Small intestine (tissue), 7 donors: Measurements from ENCODE around the gene PADI2. TPM values are rescaled to one million over a fixed set of nuclear protein-coding genes. Genes with fewer than 3 reads are reported as not detected.

Experiments used
- DNase-seq, 2 donors: peaks; one replicate each; pipeline versions ENCODE4 v3.0.0 to v3.0.0-alpha.2; 2013
- FAIRE-seq: peaks from 2 replicates; lab custom pipeline; 2012; peaks lifted over from hg19 to GRCh38; lab: Jason Lieb, UNC
- H3K27ac ChIP-seq, 3 donors: one replicate each; pipeline ENCODE4 v1.5.1; 2013; ENCODE audit warnings: low read length in 2 of 3, mild to moderate bottlenecking in 2 of 3, control low read depth in 1 of 3, inconsistent platforms in 1 of 3, low read depth in 1 of 3, moderate library complexity in 1 of 3
- H3K27me3 ChIP-seq, 3 donors: one replicate each; pipeline ENCODE4 v1.6.1; 2013; ENCODE audit warnings: low read length in 3 of 3, inconsistent platforms in 1 of 3; ENCODE audit not compliant: control insufficient read depth in 3 of 3, insufficient read depth in 3 of 3
- H3K36me3 ChIP-seq, 3 donors: one replicate each; pipeline ENCODE4 v1.6.1; 2013; ENCODE audit warnings: low read length in 3 of 3, inconsistent platforms in 1 of 3, low read depth in 1 of 3, mild to moderate bottlenecking in 1 of 3, moderate library complexity in 1 of 3; ENCODE audit not compliant: control insufficient read depth in 3 of 3, insufficient read depth in 2 of 3
- H3K4me1 ChIP-seq, 3 donors: one replicate each; pipeline ENCODE4 v1.6.1; 2013; ENCODE audit warnings: low read length in 2 of 3, inconsistent platforms in 1 of 3, low read depth in 1 of 3, mild to moderate bottlenecking in 1 of 3, moderate library complexity in 1 of 3; ENCODE audit not compliant: control insufficient read depth in 3 of 3, insufficient read depth in 2 of 3
- H3K4me3 ChIP-seq, 3 donors: one replicate each; pipeline ENCODE4 v1.5.1; 2013; ENCODE audit warnings: low read length in 3 of 3, control low read depth in 1 of 3, inconsistent platforms in 1 of 3, low read depth in 1 of 3, mild to moderate bottlenecking in 1 of 3, moderate library complexity in 1 of 3
- H3K9me3 ChIP-seq, 2 donors: one replicate each; pipeline ENCODE4 v1.6.1; 2013; ENCODE audit warnings: low read depth in 1 of 2, low read length in 1 of 2; ENCODE audit not compliant: control insufficient read depth in 2 of 2, insufficient read depth in 1 of 2
- WGBS, 3 donors: extraction: QIAGEN DNeasy Blood & Tissue Kit; methylation state at CpG; one replicate each; pipeline ENCODE4 v1.1.7; 2013; 5-methylcytosine and 5-hydroxymethylcytosine counted together
- polyA plus RNA-seq, 4 donors: library from polyadenylated mRNA; stranded (reverse) in 3 of 4; unstranded in 1 of 4; fragments of 200-250 nt in 3 of 4; fragments of 120-200 nt in 1 of 4; gene quantifications; one replicate each; pipeline versions ENCODE4 v1.2.1 to v1.2.3, GENCODE V29; 2013
- donor health status: healthy with polysubstance abuse.
- donor health status: control.
- donor health status: control.
- donor health status: Bipolar disorder and iron deficiency.
- donor health status: healthy.

The PADI2 gene
- polyA plus RNA-seq, 4 donors = 0.28 to 95.2 (median 0.54) TPM; not detected in 1

GRCh38 chr1:17095141-17095540, 24.1 kb downstream of the PADI2 start:
- H3K9me3 ChIP-seq = no peaks in the 10 kb centered on the region
- 48 to 62% (median 53%) methylated on average over 4 of the region's 4 CpGs for WGBS, 3 donors
- no peak overlapping the region for H3K27ac ChIP-seq
- FAIRE-seq = no peak
- no peak for DNase-seq
- H3K4me1 ChIP-seq = peaks cover 0 to 14% (median 0%) of the 10 kb centered on the region in 3 donors
- no peaks in the 10 kb centered on the region for H3K27me3 ChIP-seq
- no peak overlapping the region for H3K4me3 ChIP-seq
- peaks cover 0 to 18% (median 0%) of the 10 kb centered on the region in 3 donors for H3K36me3 ChIP-seq

DNA sequence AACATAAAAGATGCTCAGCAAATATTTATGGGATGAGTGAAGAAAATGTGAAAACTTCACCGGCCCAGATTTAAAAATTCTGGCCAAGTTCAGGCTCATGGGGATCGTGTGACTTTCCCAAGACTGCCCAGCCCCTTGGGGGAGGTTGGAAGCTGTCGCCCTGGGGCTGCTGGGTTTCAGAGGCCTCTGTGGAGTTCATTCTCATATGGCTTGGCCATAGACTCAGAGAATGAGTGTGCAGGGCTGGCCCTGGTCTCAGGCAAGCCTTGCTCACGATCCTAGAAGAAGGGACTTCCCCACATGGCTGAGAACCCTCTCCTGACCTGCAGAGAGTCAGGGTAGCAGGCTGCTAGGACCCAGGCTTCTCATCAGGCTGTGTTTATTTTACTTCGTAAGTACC, 24.6 kb downstream of the PADI2 start:
- WGBS, 3 donors = 60 to 71% (median 64%) methylated on average over 5 of the region's 5 CpGs
- no peak for FAIRE-seq
- no peaks in the 10 kb centered on the region for H3K9me3 ChIP-seq
- H3K36me3 ChIP-seq = peaks cover 0 to 18% (median 0%) of the 10 kb centered on the region in 3 donors
- peaks cover 0 to 14% (median 0%) of the 10 kb centered on the region in 3 donors for H3K4me1 ChIP-seq
- H3K4me3 ChIP-seq = no peak overlapping the region
- no peaks in the 10 kb centered on the region for H3K27me3 ChIP-seq
- DNase-seq = no peak
- no peak overlapping the region for H3K27ac ChIP-seq

GRCh38 chr1:17093822-17094393, 25.3 kb downstream of the PADI2 start:
- WGBS, 3 donors = 85 to 89% (median 86%) methylated on average over 8 of the region's 8 CpGs
- Histone ChIP-seq H3K4me3 (no peak overlapping the region), H3K9me3 (no peaks in the 10 kb centered on the region), H3K36me3 (peaks cover 0 to 18% (median 0%) of the 10 kb centered on the region in 3 donors), H3K27me3 (no peaks in the 10 kb centered on the region), H3K27ac (no peak overlapping the region), H3K4me1 (peaks cover 0 to 14% (median 0%) of the 10 kb centered on the region in 3 donors)
- no peak for DNase-seq
- no peak for FAIRE-seq

DNA sequence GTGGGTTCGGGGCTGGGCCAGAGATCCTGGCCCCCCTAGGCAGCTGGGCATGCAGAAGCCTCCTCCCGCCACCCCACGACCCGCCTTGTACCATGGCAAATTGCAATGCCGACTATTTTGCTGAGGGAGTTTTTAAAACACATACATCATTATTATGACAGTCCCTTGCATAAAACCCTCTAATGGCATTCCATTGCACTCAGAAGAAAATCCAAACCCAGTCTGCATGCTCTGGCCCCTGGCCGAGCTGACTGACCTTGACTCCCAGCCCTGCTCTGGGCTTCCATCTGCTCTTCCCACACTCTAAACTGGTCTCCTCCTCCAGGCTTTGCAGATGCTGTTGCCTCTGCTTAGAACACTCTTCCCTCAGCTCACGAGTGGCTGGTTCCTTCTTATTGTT, 28.0 kb downstream of the PADI2 start:
- no peak for DNase-seq
- Histone ChIP-seq H3K36me3 (peaks cover 0 to 18% (median 0%) of the 10 kb centered on the region in 3 donors), H3K9me3 (no peaks in the 10 kb centered on the region), H3K4me3 (no peak overlapping the region), H3K27me3 (no peaks in the 10 kb centered on the region), H3K27ac (no peak overlapping the region), H3K4me1 (no peaks in the 10 kb centered on the region)
- 76 to 86% (median 79%) methylated on average over 7 of the region's 7 CpGs for whole genome bisulfite sequencing, 3 donors
- FAIRE-seq = no peak

DNA sequence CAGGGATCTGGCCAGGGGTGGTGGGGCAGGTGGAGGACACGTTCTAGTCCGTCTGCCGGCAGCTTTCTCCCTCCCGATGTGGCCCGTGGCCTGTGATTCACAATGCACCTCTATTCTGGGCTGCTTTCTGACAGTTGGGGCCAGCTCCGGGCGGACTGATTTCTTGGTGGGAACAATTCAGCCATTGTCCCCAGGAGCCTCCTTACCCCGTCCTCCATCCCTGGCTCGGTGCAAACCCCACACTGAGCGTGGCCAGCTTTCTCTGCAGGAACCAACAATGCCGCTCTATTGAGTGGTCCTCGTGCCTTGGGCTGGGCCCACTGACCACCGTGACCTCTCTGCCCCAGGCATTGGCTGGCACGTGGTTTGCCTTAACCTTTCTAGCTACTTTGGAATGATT, 29.7 kb downstream of the PADI2 start:
- Histone ChIP-seq H3K27ac (no peak overlapping the region), H3K4me3 (no peak overlapping the region), H3K9me3 (no peaks in the 10 kb centered on the region), H3K36me3 (peaks cover 0 to 13% (median 0%) of the 10 kb centered on the region in 3 donors), H3K4me1 (no peaks in the 10 kb centered on the region), H3K27me3 (no peaks in the 10 kb centered on the region)
- DNase-seq (no peak), FAIRE-seq (no peak)
- 76 to 85% (median 83%) methylated on average over 14 of the region's 14 CpGs for WGBS, 3 donors

DNA sequence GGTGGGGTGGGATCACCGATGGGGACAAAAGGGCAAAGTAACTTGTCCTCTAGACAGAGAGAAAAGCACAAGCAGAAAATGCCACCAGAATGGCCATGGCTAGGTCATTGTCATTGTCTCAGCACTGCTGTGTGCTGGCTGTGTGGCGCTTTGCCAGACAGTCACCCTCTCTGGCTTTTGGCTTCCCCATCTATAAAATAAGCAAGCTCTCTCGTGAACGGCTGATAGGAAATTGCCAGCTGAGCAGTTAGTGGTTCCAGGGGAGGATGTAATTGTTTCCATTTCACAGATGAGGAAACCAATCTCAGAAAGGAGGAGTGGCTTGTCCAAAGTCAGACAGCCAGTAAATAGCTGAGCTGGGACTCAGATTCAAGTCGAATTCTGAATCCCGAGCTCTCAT, 32.5 kb downstream of the PADI2 start:
- DNase-seq (no peak), FAIRE-seq (no peak)
- 64 to 71% (median 64%) methylated on average over 6 of the region's 6 CpGs for WGBS, 3 donors

GRCh38 chr1:17084787-17085186, 34.5 kb downstream of the PADI2 start:
- FAIRE-seq (no peak), DNase-seq (no peak)
- Histone ChIP-seq H3K27ac (no peak overlapping the region), H3K4me3 (no peak overlapping the region), H3K4me1 (no peaks in the 10 kb centered on the region), H3K36me3 (peaks cover 0 to 10% (median 0%) of the 10 kb centered on the region in 3 donors), H3K9me3 (peaks cover 0 to 4% of the 10 kb centered on the region in 2 donors), H3K27me3 (no peaks in the 10 kb centered on the region)
- WGBS, 3 donors = 77 to 80% (median 78%) methylated on average over 10 of the region's 10 CpGs

More for the DNA sequence above, 32.5 kb downstream of the PADI2 start:
- H3K36me3 ChIP-seq = peaks cover 0 to 14% (median 0%) of the 10 kb centered on the region in 3 donors
- no peak overlapping the region for H3K27ac ChIP-seq
- no peaks in the 10 kb centered on the region for H3K9me3 ChIP-seq
- no peak overlapping the region for H3K4me3 ChIP-seq
- no peaks in the 10 kb centered on the region for H3K4me1 ChIP-seq
- H3K27me3 ChIP-seq = no peaks in the 10 kb centered on the region

- no peak for FAIRE-seq
- Histone ChIP-seq H3K4me3 (no peak overlapping the region), H3K27me3 (no peaks in the 10 kb centered on the region), H3K27ac (no peak overlapping the region), H3K36me3 (peaks cover 0 to 13% (median 0%) of the 10 kb centered on the region in 3 donors), H3K9me3 (peaks cover 0 to 4% of the 10 kb centered on the region in 2 donors), H3K4me1 (no peaks in the 10 kb centered on the region)
- DNase-seq = no peak
- 88 to 94% (median 90%) methylated on average over 3 of the region's 3 CpGs for WGBS, 3 donors
Measured at GRCh38 chr1:17082761-17083160, 36.5 kb downstream of the PADI2 start.

- FAIRE-seq (no peak), DNase-seq (no peak)
- 45 to 79% (median 62%) methylated on average over 2 of the region's 2 CpGs for WGBS, 3 donors
- Histone ChIP-seq H3K4me3 (no peak overlapping the region), H3K27ac (no peak overlapping the region), H3K27me3 (no peaks in the 10 kb centered on the region), H3K4me1 (no peaks in the 10 kb centered on the region), H3K36me3 (peaks cover 0 to 16% (median 0%) of the 10 kb centered on the region in 3 donors), H3K9me3 (peaks cover 0 to 4% of the 10 kb centered on the region in 2 donors)
Measured at GRCh38 chr1:17081439-17081838, 37.8 kb downstream of the PADI2 start.
